ENCODE measurements around the gene ZBTB3.
A peak's percentile ranks its signal among the peaks of the same experiment; 100 is the strongest.

ZBTB3 gene

GRCh38 chr11:62713343-62713742 lies 40.6 kb downstream of the ZBTB3 start:
- no peak for DNase-seq

- no peak for DNase-seq
These were observed 41.1 kb downstream of the ZBTB3 start for GRCh38 chr11:62712861-62713260.

- no peak for DNase-seq
These were observed 41.6 kb downstream of the ZBTB3 start for GRCh38 chr11:62712276-62712812.

GRCh38 chr11:62710001-62710345 lies 44.0 kb downstream of the ZBTB3 start:
- DNase-seq: peak; percentile 82

GRCh38 chr11:62709247-62710000 lies 44.5 kb downstream of the ZBTB3 start:
- DNase-seq: peak; percentile 99

GRCh38 chr11:62708793-62709192 lies 45.2 kb downstream of the ZBTB3 start:
- no peak for DNase-seq

GRCh38 chr11:62708392-62708791 lies 45.6 kb downstream of the ZBTB3 start:
- no peak for DNase-seq

GRCh38 chr11:62707277-62707861 lies 46.6 kb downstream of the ZBTB3 start, which contains the start of the genes BSCL2 and GNG3:
TSS of gene BSCL2 (minus strand) at chr11:62707424. CDS start at chr11:62707195, 229 bp downstream.
TSS of gene GNG3 (plus strand) at chr11:62707676. CDS start at chr11:62708296, 620 bp downstream.
- no peak for DNase-seq

- no peak for DNase-seq
These were observed 47.1 kb downstream of the ZBTB3 start for GRCh38 chr11:62706850-62707247.

GRCh38 chr11:62705880-62706849 lies 47.8 kb downstream of the ZBTB3 start:
- peak; percentile 98 for DNase-seq

GRCh38 chr11:62705413-62705812 lies 48.5 kb downstream of the ZBTB3 start:
- DNase-seq: peak; percentile 45

- peak; percentile 43 for DNase-seq
These were observed 50.0 kb downstream of the ZBTB3 start for GRCh38 chr11:62703921-62704320.

- peak; percentile 93 for DNase-seq
These were observed 51.7 kb downstream of the ZBTB3 start for GRCh38 chr11:62702246-62702645.
